ENCODE measurements around the gene STAM. TPM values are rescaled to one million over a fixed set of nuclear protein-coding genes. Genes with fewer than 3 reads are reported as not detected.
A peak's percentile ranks its signal among the peaks of the same experiment; 100 is the strongest.

Gene STAM
- total RNA-seq, 2 donors from 2014 or later = 7.3 to 15.5 TPM

- Histone ChIP-seq H3K27me3 (no peaks in the 10 kb centered on the region), H3K27ac (no peak overlapping the region), H3K36me3 (replicated peaks in 1 of 2; ENCODE audit: insufficient read depth in 1 of 2, low read depth in 2 of 2) (no peaks in the 10 kb centered on the region), H3K9me3 (no peaks in the 10 kb centered on the region), H3K4me3 (no peak overlapping the region), H3K4me1 (peaks cover 8% of the 10 kb centered on the region)
- DNase-seq = no peak
- ATAC-seq = no peak
- WGBS, 2 donors = 93 to 95% methylated on average over 8 of the region's 8 CpGs
- intact Hi-C loops (cut with DNase I) = loop anchor here (5.0 kb wide), 1 partner anchor 143 kb away; no protein-coding TSS in a partner anchor
- TF ChIP-seq POLR2A (IDR thresholded peaks at IDR 0.05) = no peak
- TF ChIP-seq CTCF (IDR thresholded peaks at IDR 0.05) = no peak
These were observed 105.9 kb downstream of the STAM start for GRCh38 chr10:17749890-17750289.

GRCh38 chr10:17751781-17752445 is 108.0 kb downstream of the STAM start, which contains the start of gene TMEM236:
Gene TMEM236, plus strand, starts transcription at chr10:17752201. Its CDS starts 95 bp downstream, at chr10:17752296.
- no peak for TF ChIP-seq CTCF (IDR thresholded peaks at IDR 0.05)
- no peak for TF ChIP-seq POLR2A (IDR thresholded peaks at IDR 0.05)
- no peak for DNase-seq

GRCh38 chr10:17756557-17757217 is 112.7 kb downstream of the STAM start:
- Histone ChIP-seq H3K9me3 (no peaks in the 10 kb centered on the region), H3K27ac (peak overlapping the region in 3 of 4 donors; percentile 22 to 78 (median 77)), H3K4me3 (no peak overlapping the region), H3K36me3 (replicated peaks in 1 of 2; ENCODE audit: insufficient read depth in 1 of 2, low read depth in 2 of 2) (no peaks in the 10 kb centered on the region), H3K4me1 (peaks cover 33% of the 10 kb centered on the region), H3K27me3 (no peaks in the 10 kb centered on the region)
- peak; percentile 32 to 72 (median 46) for DNase-seq
- peak; percentile 96 for ATAC-seq
- intact Hi-C loops (cut with DNase I) = no loop called here
- TF ChIP-seq POLR2A (IDR thresholded peaks at IDR 0.05) (peak in 1 of 3 donors; percentile 21), CTCF (IDR thresholded peaks at IDR 0.05) (no peak)
- 42 to 45% methylated on average over 7 of the region's 7 CpGs for WGBS, 2 donors

More at GRCh38 chr10:17751781-17752445, 108.0 kb downstream of the STAM start, which contains the start of gene TMEM236:
- H3K9me3 ChIP-seq = no peaks in the 10 kb centered on the region
- no peak within 1 kb of the TSS for H3K27ac ChIP-seq
- intact Hi-C loops (cut with DNase I) = no loop called here
- H3K4me3 ChIP-seq = no peak within 1 kb of the TSS
- H3K27me3 ChIP-seq = no peaks in the 10 kb centered on the region
- no peaks in the 10 kb centered on the region for H3K36me3 ChIP-seq (replicated peaks in 1 of 2; ENCODE audit: insufficient read depth in 1 of 2, low read depth in 2 of 2)
- no peak for ATAC-seq
- peaks cover 16% of the 10 kb centered on the region for H3K4me1 ChIP-seq
- WGBS, 2 donors = 65 to 72% methylated on average over 9 of the region's 9 CpGs

DNA sequence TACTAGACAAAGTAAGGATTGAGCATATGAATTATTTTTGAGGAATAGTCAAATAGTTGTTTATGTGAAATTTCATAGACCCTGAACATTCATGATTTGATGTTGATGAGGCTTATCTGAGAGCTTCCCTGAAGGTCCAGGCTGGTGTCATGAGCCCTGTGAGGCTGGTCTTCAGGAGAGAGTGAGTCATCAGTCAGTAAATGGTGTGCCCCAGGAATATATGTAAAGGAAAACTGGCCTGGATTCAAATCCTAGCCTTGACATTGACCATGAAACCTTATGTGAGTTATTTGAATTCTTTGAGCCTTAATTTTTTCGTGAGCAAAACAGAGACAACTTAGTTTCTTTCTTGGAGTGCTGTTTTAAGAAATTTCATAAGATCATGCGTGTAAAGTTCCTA is 114.2 kb downstream of the STAM start:
- H3K27ac ChIP-seq = peak overlapping the region in 1 of 4 donors; percentile 78
- no peak for ATAC-seq
- no peaks in the 10 kb centered on the region for H3K36me3 ChIP-seq (replicated peaks in 1 of 2; ENCODE audit: insufficient read depth in 1 of 2, low read depth in 2 of 2)

More for the DNA sequence above, 114.2 kb downstream of the STAM start:
- Histone ChIP-seq H3K27me3 (no peaks in the 10 kb centered on the region), H3K9me3 (no peaks in the 10 kb centered on the region), H3K4me1 (peaks cover 33% of the 10 kb centered on the region), H3K4me3 (no peak overlapping the region)
- TF ChIP-seq POLR2A (IDR thresholded peaks at IDR 0.05) (no peak), CTCF (IDR thresholded peaks at IDR 0.05) (no peak)
- WGBS, 2 donors = 71 to 72% methylated on average over 2 of the region's 2 CpGs
- intact Hi-C loops (cut with DNase I) = no loop called here
- DNase-seq = no peak
